H1 (cell line): ENCODE data around the gene PALM2AKAP2. TPM values are rescaled to one million over a fixed set of nuclear protein-coding genes. Genes with fewer than 3 reads are reported as not detected.

ENCODE experiments used
- CTCF ChIA-PET: fragments of 300-600 bp; sonication (Branson Sonifier 250); formaldehyde crosslinking; loops from one replicate; lab custom pipeline; 2021; ENCODE audit not compliant: partially characterized antibody; lab: Charles Lee
- POLR2A ChIA-PET: fragments of 300-600 bp; sonication (Branson Sonifier 250); formaldehyde crosslinking; loops from one replicate; lab custom pipeline; 2021; ENCODE audit warnings: inconsistent platforms; ENCODE audit not compliant: partially characterized antibody; lab: Charles Lee
- DNase-seq, 2 experiments: peaks; one replicate each; pipeline versions ENCODE4 v3.0.0 to v3.0.0-alpha.2; 2010 to 2022; ENCODE audit warnings: low spot score in 2 of 2, low read depth in 1 of 2, mixed read lengths in 1 of 2
- FAIRE-seq: peaks from 2 replicates; lab custom pipeline; 2011; peaks lifted over from hg19 to GRCh38; lab: Jason Lieb, UNC
- H2AFZ ChIP-seq: 2 replicates; pipeline ENCODE4 v1.8.1; 2012; ENCODE audit warnings: low read length, inconsistent platforms
- H2AK5ac ChIP-seq: 2 replicates; pipeline ENCODE4 v1.6.1; 2013; ENCODE audit warnings: low read depth, low read length
- H2BK120ac ChIP-seq: replicated peaks from 2 replicates; pipeline ENCODE3; 2013; ENCODE audit warnings: low read depth, low read length, inconsistent platforms
- H2BK12ac ChIP-seq: 2 replicates; pipeline ENCODE4 v1.6.1; 2013; ENCODE audit warnings: low read depth, low read length
- H2BK15ac ChIP-seq: 2 replicates; pipeline ENCODE4 v1.6.1; 2013; ENCODE audit warnings: low read length
- H2BK20ac ChIP-seq: 2 replicates; pipeline ENCODE4 v1.6.1; 2013; ENCODE audit warnings: low read length
- H2BK5ac ChIP-seq: 2 replicates; pipeline ENCODE4 v1.6.1; 2013; ENCODE audit warnings: low read depth, low read length
- H3K14ac ChIP-seq: 2 replicates; pipeline ENCODE4 v1.6.1; 2013; ENCODE audit warnings: inconsistent platforms; ENCODE audit not compliant: insufficient read length
- H3K18ac ChIP-seq: 2 replicates; pipeline ENCODE4 v1.6.1; 2013; ENCODE audit warnings: low read length; ENCODE audit errors: extremely low read depth
- H3K23ac ChIP-seq: 2 replicates; pipeline ENCODE4 v1.6.1; 2013; ENCODE audit warnings: inconsistent platforms; ENCODE audit not compliant: insufficient read length
- H3K23me2 ChIP-seq: 2 replicates; pipeline ENCODE4 v1.6.1; 2013; ENCODE audit warnings: low read depth, low read length
- H3K27ac ChIP-seq: 2 replicates; pipeline ENCODE4 v1.6.1; 2011; ENCODE audit warnings: low read depth, low read length, inconsistent platforms
- H3K27me3 ChIP-seq, 4 experiments: replicated peaks in 1 of 4; 1 replicate in 1 of 4; 2 replicates in 3 of 4; pipeline versions ENCODE4 v1.6.1 to v1.8.1; 2011 to 2013; ENCODE audit warnings: low read length in 3 of 4, mild to moderate bottlenecking in 3 of 4, inconsistent platforms in 2 of 4, mixed read lengths in 2 of 4, moderate library complexity in 1 of 4; ENCODE audit not compliant: control insufficient read depth in 3 of 4, insufficient read depth in 3 of 4; ENCODE audit errors: extremely low read depth in 1 of 4
- H3K36me3 ChIP-seq, 4 experiments: 2 replicates each; pipeline versions ENCODE4 v1.6.1 to v1.8.1; 2011 to 2013; ENCODE audit warnings: mild to moderate bottlenecking in 4 of 4, low read length in 3 of 4, moderate library complexity in 2 of 4, control low read depth in 1 of 4, inconsistent platforms in 1 of 4; ENCODE audit not compliant: insufficient read depth in 4 of 4, control insufficient read depth in 2 of 4
- H3K4ac ChIP-seq: replicated peaks from 2 replicates; pipeline ENCODE3; 2013; ENCODE audit warnings: low read length, low read depth, mixed read lengths, inconsistent platforms; ENCODE audit not compliant: insufficient read length
- H3K4me1 ChIP-seq, 4 experiments: replicated peaks in 1 of 4; 1 replicate in 1 of 4; 2 replicates in 3 of 4; pipeline versions ENCODE4 v1.6.1 to v1.8.1; 2011 to 2013; ENCODE audit warnings: low read length in 3 of 4, inconsistent platforms in 2 of 4, mixed read lengths in 1 of 4; ENCODE audit not compliant: insufficient read depth in 4 of 4, control insufficient read depth in 3 of 4
- H3K4me2 ChIP-seq, 2 experiments: 2 replicates each; pipeline versions ENCODE4 v1.6.1 to v1.8.1; 2011 to 2013; ENCODE audit warnings: low read depth in 2 of 2, low read length in 2 of 2, control low read depth in 1 of 2, inconsistent platforms in 1 of 2, mild to moderate bottlenecking in 1 of 2; ENCODE audit not compliant: insufficient read depth in 1 of 2
- H3K4me3 ChIP-seq, 4 experiments: fragments of 200-600, 300-600 bp in 1 of 4; sonication (generic), shearing (Covaris generic), sonication (Bioruptor Twin) in 1 of 4; 2 replicates each; pipeline versions ENCODE4 v1.5.1 to v1.8.1; 2011 to 2016; ENCODE audit warnings: low read length in 4 of 4, low read depth in 3 of 4, control low read depth in 2 of 4, inconsistent platforms in 2 of 4, mild to moderate bottlenecking in 2 of 4, mixed read lengths in 1 of 4, moderate library complexity in 1 of 4; ENCODE audit not compliant: insufficient read depth in 2 of 4; ENCODE audit errors: extremely low read depth in 1 of 4
- H3K56ac ChIP-seq: replicated peaks from 2 replicates; pipeline ENCODE3; 2013; ENCODE audit warnings: low read depth, mild to moderate bottlenecking, mixed read lengths, low read length, inconsistent platforms; ENCODE audit not compliant: insufficient read length
- H3K79me1 ChIP-seq: 2 replicates; pipeline ENCODE4 v1.6.1; 2013; ENCODE audit warnings: low read depth, low read length, control low read depth
- H3K79me2 ChIP-seq, 2 experiments: 2 replicates each; pipeline versions ENCODE4 v1.6.1 to v1.8.1; 2012 to 2013; ENCODE audit warnings: low read length in 2 of 2, mild to moderate bottlenecking in 2 of 2, inconsistent platforms in 1 of 2; ENCODE audit not compliant: insufficient read depth in 2 of 2, control insufficient read depth in 1 of 2
- H3K9ac ChIP-seq, 4 experiments: replicated peaks in 1 of 4; 1 replicate in 1 of 4; 2 replicates in 3 of 4; pipeline versions ENCODE4 v1.6.1 to v1.8.1; 2011 to 2013; ENCODE audit warnings: low read depth in 3 of 4, low read length in 3 of 4, control low read depth in 2 of 4, mild to moderate bottlenecking in 2 of 4, moderate library complexity in 2 of 4, inconsistent platforms in 1 of 4; ENCODE audit errors: extremely low read depth in 1 of 4
- H3K9me3 ChIP-seq, 2 experiments: 2 replicates each; pipeline versions ENCODE4 v1.6.1 to v1.8.1; 2012 to 2013; ENCODE audit warnings: mild to moderate bottlenecking in 2 of 2, moderate library complexity in 2 of 2, control low read depth in 1 of 2, inconsistent platforms in 1 of 2, low read depth in 1 of 2, low read length in 1 of 2, mixed read lengths in 1 of 2; ENCODE audit not compliant: insufficient read depth in 2 of 2
- H4K20me1 ChIP-seq, 2 experiments: replicated peaks in 1 of 2; 2 replicates each; pipeline versions ENCODE3 to v1.8.1; 2011 to 2013; ENCODE audit warnings: inconsistent platforms in 2 of 2, low read length in 2 of 2, mild to moderate bottlenecking in 1 of 2; ENCODE audit not compliant: insufficient read depth in 2 of 2, control insufficient read depth in 1 of 2
- H4K5ac ChIP-seq: 2 replicates; pipeline ENCODE4 v1.6.1; 2013; ENCODE audit warnings: low read length, low read depth, mixed read lengths, inconsistent platforms; ENCODE audit not compliant: insufficient read length
- H4K8ac ChIP-seq: 2 replicates; pipeline ENCODE4 v1.8.0; 2013; ENCODE audit warnings: mild to moderate bottlenecking, moderate library complexity, low read length, inconsistent platforms; ENCODE audit not compliant: insufficient read depth; ENCODE audit errors: extremely low read depth
- H4K91ac ChIP-seq: replicated peaks from 2 replicates; pipeline ENCODE3; 2013; ENCODE audit warnings: low read length, mixed read lengths, inconsistent platforms; ENCODE audit not compliant: insufficient read length
- ASH2L ChIP-seq: fragments of 200-600, 300-600 bp; sonication (generic); IDR thresholded peaks from one replicate; pipeline ENCODE4 v1.7.1; 2017; ENCODE audit warnings: low read length
- CTBP2 ChIP-seq: IDR thresholded peaks from 2 replicates; pipeline ENCODE4 v1.7.0; 2011; ENCODE audit warnings: borderline replicate concordance, mild to moderate bottlenecking, moderate library complexity, mixed read lengths, low read length; ENCODE audit not compliant: insufficient read depth, insufficient read length
- MAX ChIP-seq: IDR thresholded peaks from 2 replicates; pipeline ENCODE4 v1.6.1; 2012; ENCODE audit warnings: inconsistent platforms
- WGBS, 2 experiments: shearing (Covaris generic) in 1 of 2; methylation state at CpG; one replicate each; pipeline versions ENCODE4 v1.1.6 to v1.1.7; 2013 to 2015; ENCODE audit warnings: low lambda C conversion rate in 2 of 2, mixed read lengths in 2 of 2, inconsistent platforms in 1 of 2, low coverage in 1 of 2, missing lambda C conversion rate in 1 of 2; ENCODE audit not compliant: insufficient replicate concordance in 2 of 2, insufficient coverage in 1 of 2, insufficient read length in 1 of 2; ENCODE audit errors: extremely low coverage in 1 of 2, missing lambda C conversion rate in 1 of 2; 5-methylcytosine and 5-hydroxymethylcytosine counted together
- polyA plus RNA-seq, 7 experiments: library from polyadenylated mRNA; depleted of rRNA in 3 of 7; stranded (reverse) in 5 of 7; unstranded in 2 of 7; fragments of >200 nt in 5 of 7; fragments of 200-250 nt in 2 of 7; gene quantifications; 1 replicate in 5 of 7; 2 replicates in 1 of 7; 4 replicates in 1 of 7; pipeline versions ENCODE4 v1.2.1 to v1.2.3, GENCODE V29; 2011 to 2013; ENCODE audit warnings: missing spikeins in 2 of 7, mixed read lengths in 2 of 7
- total RNA-seq: library from RNA; stranded (reverse); fragmentation: NEBNext Ultra II Directional; extraction: Animal tissue kit (Norgen Biotek cat#: 25700); gene quantifications from 2 replicates; pipeline ENCODE4 v1.2.1, GENCODE V29; 2021

PALM2AKAP2 gene
- total and polyA plus RNA-seq, 2 of the 8 experiments (the other 6 are each of a cell fraction or from before 2014, with no cell fraction given): 0.38 to 20.5 TPM

DNA sequence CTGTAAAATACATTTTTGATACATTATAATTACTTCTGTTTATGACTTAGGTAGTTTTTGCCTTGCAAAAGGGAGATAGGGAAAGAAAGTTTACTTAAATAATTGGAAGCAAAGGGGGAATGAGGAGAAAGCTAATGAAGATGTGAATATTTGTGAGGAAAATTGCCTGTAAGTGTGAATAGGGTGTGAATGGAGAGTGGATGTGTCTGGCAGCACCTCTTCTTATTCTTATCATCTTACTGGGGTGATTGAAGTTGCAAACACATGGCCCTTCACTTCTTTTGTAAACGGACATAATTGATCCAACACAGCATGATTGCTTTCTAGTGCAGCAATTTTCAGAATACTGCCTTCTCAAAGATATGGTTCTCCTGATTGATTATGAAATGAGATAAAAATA lies 46.6 kb downstream of the PALM2AKAP2 start:
- H2AK5ac ChIP-seq: no peak overlapping the region
- DNase-seq: no peak
- H3K27me3 ChIP-seq: no peaks in the 10 kb centered on the region
- TF ChIP-seq CTBP2 (no peak), MAX (no peak), ASH2L (no peak)
- CTCF ChIA-PET: interaction anchor here (0.8 kb wide), 1 partner anchor 252 kb away, joined by 3 read pairs; no protein-coding TSS in a partner anchor
- no peak overlapping the region for H3K4me2 ChIP-seq
- no peaks in the 10 kb centered on the region for H3K4me1 ChIP-seq
- H3K14ac ChIP-seq: no peak overlapping the region
- no peaks in the 10 kb centered on the region for H3K9me3 ChIP-seq
- no peak overlapping the region for H2BK5ac ChIP-seq
- H4K91ac ChIP-seq: no peak overlapping the region
- no peak overlapping the region for H2BK20ac ChIP-seq
- H3K18ac ChIP-seq: no peak overlapping the region
- H3K36me3 ChIP-seq: no peaks in the 10 kb centered on the region
- H3K9ac ChIP-seq: no peak overlapping the region
- no peak overlapping the region for H3K23ac ChIP-seq
- H2AFZ ChIP-seq: no peak overlapping the region
- H2BK120ac ChIP-seq: no peak overlapping the region
- FAIRE-seq: no peak
- no peak overlapping the region for H2BK12ac ChIP-seq
- no peak overlapping the region for H3K4ac ChIP-seq
- H3K23me2 ChIP-seq: no peaks in the 10 kb centered on the region
- no peak overlapping the region for H2BK15ac ChIP-seq
- H3K79me2 ChIP-seq: no peaks in the 10 kb centered on the region
- H3K79me1 ChIP-seq: peaks cover 2% of the 10 kb centered on the region; the same call in 1 of the 2 replicates
- H3K56ac ChIP-seq: no peak overlapping the region
- no peak overlapping the region for H4K5ac ChIP-seq
- no peak overlapping the region for H3K4me3 ChIP-seq
- POLR2A ChIA-PET: no interaction called here
- no peaks in the 10 kb centered on the region for H4K20me1 ChIP-seq
- no peak overlapping the region for H3K27ac ChIP-seq
- WGBS, 2 experiments: 85% methylated on average over 1 of the region's 1 CpG; no CpG with 5 or more reads in 1 of the 2 experiments
- no peak overlapping the region for H4K8ac ChIP-seq
